ENCODE data around the gene PBX4. TPM values are rescaled to one million over a fixed set of nuclear protein-coding genes. Genes with fewer than 3 reads are reported as not detected.

The PBX4 gene
- total and polyA plus RNA-seq, 10 donors, result 4.4 to 17.8 (median 9.7) TPM

DNA sequence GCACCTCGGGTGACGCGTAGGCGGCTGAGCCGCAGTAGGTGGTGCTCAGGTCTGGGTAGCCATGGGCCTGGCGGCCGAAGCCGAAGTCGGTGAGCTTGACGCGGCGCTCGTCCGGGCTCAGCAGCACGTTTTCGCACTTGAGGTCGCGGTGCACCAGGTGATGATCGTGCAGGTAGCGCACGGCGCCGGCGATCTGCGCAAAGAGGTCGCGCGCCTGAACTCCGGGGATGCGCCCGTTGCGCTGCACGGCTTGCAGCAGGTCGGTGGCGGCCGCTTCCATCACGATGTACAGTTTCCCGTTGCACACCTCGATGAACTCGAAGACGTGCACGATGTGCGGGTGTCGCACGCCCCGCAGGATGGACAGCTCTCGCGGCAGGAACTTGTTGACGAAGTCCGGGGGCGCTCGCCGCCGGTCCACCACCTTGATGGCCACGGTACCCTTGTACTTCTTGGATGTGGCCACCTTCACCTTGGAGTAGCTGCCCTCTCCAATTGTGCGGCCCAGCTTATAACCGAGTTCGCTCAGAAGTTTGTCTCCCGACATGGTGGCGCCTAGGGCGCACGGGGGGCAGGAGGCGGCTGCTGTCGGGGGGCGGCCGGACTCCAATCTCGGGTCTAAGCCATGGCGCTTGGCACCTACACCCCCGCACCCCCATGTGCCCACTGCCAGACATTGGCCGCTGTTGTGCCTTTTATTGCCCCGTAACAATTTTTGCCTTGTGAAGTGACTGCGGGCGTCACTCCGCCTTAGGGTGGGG lies 103.4 kb downstream of the PBX4 start, which contains the start of gene TSSK6:
TSSK6 (minus strand) TSS at position 668 of the 761 bp plus-strand sequence; CDS start at position 547, 121 bp downstream.
- peak within 1 kb of the TSS; percentile 63 to 94 (median 89) for H3K27ac ChIP-seq
- H3K4me3 ChIP-seq, result peak within 1 kb of the TSS; percentile 63 to 88 (median 84)
- TF ChIP-seq POLR2A (IDR thresholded peaks at IDR 0.05), result no peak
- TF ChIP-seq POLR2AphosphoS5 (IDR thresholded peaks at IDR 0.05), result no peak
- intact Hi-C loops (cut with DNase I; ENCODE audit: low total_unique reads), result no loop called here
- H3K27me3 ChIP-seq (replicated peaks in 1 of 7), result no peaks in the 10 kb centered on the region
- peaks cover 15 to 54% (median 40%) of the 10 kb centered on the region in 6 donors for H3K4me1 ChIP-seq
- H3K36me3 ChIP-seq, result peaks cover 0 to 12% (median 6%) of the 10 kb centered on the region in 6 donors
- WGBS, 5 donors, result 87 to 94% (median 89%) methylated on average over 55 to 74 of the region's 74 CpGs
- H3K9me3 ChIP-seq, result peaks cover 0 to 11% (median 0%) of the 10 kb centered on the region in 8 donors
- peak; percentile 81 for DNase-seq

DNA sequence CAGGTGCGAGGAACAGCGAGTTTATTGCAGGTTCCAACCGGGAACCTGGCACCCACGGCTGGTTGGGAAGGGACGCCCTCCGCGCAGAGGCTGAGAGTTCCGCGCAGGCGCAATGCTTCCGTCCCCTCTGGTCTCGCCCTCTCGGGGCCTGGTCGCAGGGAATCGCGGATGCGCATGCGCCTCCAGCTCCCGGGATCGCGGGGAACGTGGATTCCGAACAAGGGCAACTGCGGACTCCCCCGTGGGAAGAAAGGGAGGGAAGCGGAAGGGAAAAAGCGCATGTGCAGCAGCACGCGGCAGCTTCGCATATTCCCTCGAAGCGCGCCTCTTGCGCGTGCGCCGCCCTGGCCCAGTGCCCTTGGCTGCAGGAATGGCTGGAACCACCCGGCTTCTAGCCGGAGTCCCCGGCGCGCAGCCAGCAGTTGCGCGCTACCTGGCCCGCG lies 104.3 kb downstream of the PBX4 start:
- peak overlapping the region in 4 of 8 donors; percentile 3 to 84 (median 16) for H3K4me3 ChIP-seq
- H3K36me3 ChIP-seq, result peaks cover 0 to 4% (median 0%) of the 10 kb centered on the region in 6 donors
- H3K9me3 ChIP-seq, result peaks cover 0 to 11% (median 0%) of the 10 kb centered on the region in 8 donors
- WGBS, 5 donors, result 28 to 58% (median 47%) methylated on average over 24 to 46 of the region's 46 CpGs
- peak overlapping the region in 1 of 8 donors; percentile 21 for H3K27ac ChIP-seq
- no peaks in the 10 kb centered on the region for H3K27me3 ChIP-seq (replicated peaks in 1 of 7)
- TF ChIP-seq POLR2AphosphoS5 (IDR thresholded peaks at IDR 0.05) (peak in 2 of 3 donors; percentile 69 to 71), POLR2A (IDR thresholded peaks at IDR 0.05) (no peak)
- peaks cover 15 to 48% (median 36%) of the 10 kb centered on the region in 6 donors for H3K4me1 ChIP-seq
- DNase-seq, result peak; percentile 82
- intact Hi-C loops (cut with DNase I; ENCODE audit: low total_unique reads), result no loop called here

DNA sequence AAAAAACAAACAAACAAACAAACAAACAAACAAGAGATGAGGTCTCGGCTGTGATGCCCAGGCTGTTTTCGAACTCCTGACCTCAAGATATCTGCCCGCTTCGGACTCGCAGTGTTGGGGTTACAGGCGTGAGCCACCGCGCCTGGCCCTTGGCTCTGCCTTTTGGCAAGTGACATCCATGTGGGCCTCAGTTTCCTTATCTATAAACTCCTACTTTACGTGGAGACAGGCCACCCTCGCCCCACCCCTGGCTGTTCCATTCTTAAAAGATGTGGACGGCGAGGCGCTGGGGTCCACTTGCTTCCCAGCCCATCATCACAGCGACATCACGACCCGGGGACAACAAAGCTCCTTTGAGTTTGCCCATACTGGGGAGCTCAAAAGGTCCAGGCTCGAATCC lies 104.8 kb downstream of the PBX4 start:
- 84 to 92% (median 91%) methylated on average over 17 of the region's 17 CpGs for WGBS, 5 donors
- DNase-seq, result no peak
- H3K4me3 ChIP-seq, result peak overlapping the region in 2 of 8 donors; percentile 21 to 84
- TF ChIP-seq POLR2A (IDR thresholded peaks at IDR 0.05) (no peak), POLR2AphosphoS5 (IDR thresholded peaks at IDR 0.05) (no peak)
- TF ChIP-seq, protein P1, sequence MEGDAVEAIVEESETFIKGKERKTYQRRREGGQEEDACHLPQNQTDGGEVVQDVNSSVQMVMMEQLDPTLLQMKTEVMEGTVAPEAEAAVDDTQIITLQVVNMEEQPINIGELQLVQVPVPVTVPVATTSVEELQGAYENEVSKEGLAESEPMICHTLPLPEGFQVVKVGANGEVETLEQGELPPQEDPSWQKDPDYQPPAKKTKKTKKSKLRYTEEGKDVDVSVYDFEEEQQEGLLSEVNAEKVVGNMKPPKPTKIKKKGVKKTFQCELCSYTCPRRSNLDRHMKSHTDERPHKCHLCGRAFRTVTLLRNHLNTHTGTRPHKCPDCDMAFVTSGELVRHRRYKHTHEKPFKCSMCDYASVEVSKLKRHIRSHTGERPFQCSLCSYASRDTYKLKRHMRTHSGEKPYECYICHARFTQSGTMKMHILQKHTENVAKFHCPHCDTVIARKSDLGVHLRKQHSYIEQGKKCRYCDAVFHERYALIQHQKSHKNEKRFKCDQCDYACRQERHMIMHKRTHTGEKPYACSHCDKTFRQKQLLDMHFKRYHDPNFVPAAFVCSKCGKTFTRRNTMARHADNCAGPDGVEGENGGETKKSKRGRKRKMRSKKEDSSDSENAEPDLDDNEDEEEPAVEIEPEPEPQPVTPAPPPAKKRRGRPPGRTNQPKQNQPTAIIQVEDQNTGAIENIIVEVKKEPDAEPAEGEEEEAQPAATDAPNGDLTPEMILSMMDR (IDR thresholded peaks at IDR 0.05 in 8 of 11, conservative IDR thresholded peaks at IDR 0.05 in 3 of 11), result no peak
- H3K36me3 ChIP-seq, result no peaks in the 10 kb centered on the region
- peaks cover 15 to 42% (median 33%) of the 10 kb centered on the region in 6 donors for H3K4me1 ChIP-seq
- peak overlapping the region in 1 of 8 donors; percentile 21 for H3K27ac ChIP-seq
- H3K27me3 ChIP-seq (replicated peaks in 1 of 7), result no peaks in the 10 kb centered on the region
- H3K9me3 ChIP-seq, result peaks cover 0 to 11% (median 0%) of the 10 kb centered on the region in 8 donors
- intact Hi-C loops (cut with DNase I; ENCODE audit: low total_unique reads), result no loop called here

Other genes with a start within 250 kb of the PBX4 start
- 100 to 1,000 TPM in 3 of 7 donors, 10 to 100 TPM in 4; 54.0 to 122 (median 94.2) TPM for gene GATAD2A, start 213.0 kb downstream of the PBX4 start, total RNA-seq
- 10 to 100 TPM; 11.6 to 25.5 (median 12.6) TPM for gene GATAD2A, start 213.0 kb downstream of the PBX4 start, polyA plus RNA-seq
- 1 to 10 TPM; 2.3 to 5.6 (median 3.7) TPM for gene TSSK6, start 103.1 kb downstream of the PBX4 start, total RNA-seq
- gene TSSK6, start 103.1 kb downstream of the PBX4 start, polyA plus RNA-seq, result 1 to 10 TPM; 1.7 to 3.3 (median 2.4) TPM
- 100 to 1,000 TPM in 4 of 7 donors, 10 to 100 TPM in 3; 24.0 to 216 (median 182) TPM for gene NDUFA13, start 102.5 kb downstream of the PBX4 start, total RNA-seq
- gene NDUFA13, start 102.5 kb downstream of the PBX4 start, polyA plus RNA-seq, result 100 to 1,000 TPM; 203 to 224 (median 204) TPM
- 1 to 10 TPM; 1.3 to 4.8 (median 3.2) TPM for gene YJEFN3, start 89.8 kb downstream of the PBX4 start, total RNA-seq
- 10 to 100 TPM; 10.4 to 22.7 (median 13.0) TPM for gene YJEFN3, start 89.8 kb downstream of the PBX4 start, polyA plus RNA-seq
- gene CILP2, start 80.4 kb downstream of the PBX4 start, total RNA-seq, result 1 to 10 TPM in 1 of 7 donors, under 1 TPM in 5, not detected in 1; 0.36 to 1.3 (median 0.61) TPM
- gene CILP2, start 80.4 kb downstream of the PBX4 start, polyA plus RNA-seq, result under 1 TPM; 0.15 to 0.38 (median 0.35) TPM
- gene LPAR2, start 9.5 kb upstream of the PBX4 start, total RNA-seq, result 10 to 100 TPM; 23.7 to 62.8 (median 41.1) TPM
- gene LPAR2, start 9.5 kb upstream of the PBX4 start, polyA plus RNA-seq, result 10 to 100 TPM; 12.4 to 44.1 (median 41.9) TPM
- 100 to 1,000 TPM in 2 of 7 donors, 10 to 100 TPM in 5; 59.9 to 141 (median 96.9) TPM for gene GMIP, start 25.0 kb upstream of the PBX4 start, total RNA-seq
- gene GMIP, start 25.0 kb upstream of the PBX4 start, polyA plus RNA-seq, result 10 to 100 TPM; 26.7 to 60.5 (median 31.9) TPM
- 100 to 1,000 TPM in 5 of 7 donors, 10 to 100 TPM in 2; 88.4 to 301 (median 113) TPM for gene ATP13A1, start 45.0 kb upstream of the PBX4 start, total RNA-seq
- 10 to 100 TPM; 39.7 to 95.3 (median 91.6) TPM for gene ATP13A1, start 45.0 kb upstream of the PBX4 start, polyA plus RNA-seq
- gene ZNF101, start 50.2 kb upstream of the PBX4 start, total RNA-seq, result 10 to 100 TPM; 29.6 to 58.3 (median 41.1) TPM
- gene ZNF101, start 50.2 kb upstream of the PBX4 start, polyA plus RNA-seq, result 10 to 100 TPM; 29.8 to 51.9 (median 46.3) TPM
- gene ZNF14, start 114.4 kb upstream of the PBX4 start, total RNA-seq, result 10 to 100 TPM in 5 of 7 donors, 1 to 10 TPM in 2; 8.0 to 17.1 (median 11.5) TPM
- 1 to 10 TPM; 5.2 to 7.6 (median 6.2) TPM for gene ZNF14, start 114.4 kb upstream of the PBX4 start, polyA plus RNA-seq
- 100 to 1,000 TPM in 2 of 7 donors, 10 to 100 TPM in 5; 38.8 to 114 (median 42.1) TPM for gene ZNF506, start 203.1 kb upstream of the PBX4 start, total RNA-seq
- 10 to 100 TPM in 1 of 3 donors, 1 to 10 TPM in 2; 6.3 to 10.4 (median 9.0) TPM for gene ZNF506, start 203.1 kb upstream of the PBX4 start, polyA plus RNA-seq
- gene ZNF253, start 247.2 kb upstream of the PBX4 start, total RNA-seq, result 10 to 100 TPM in 6 of 7 donors, 1 to 10 TPM in 1; 9.8 to 34.8 (median 17.1) TPM
- gene ZNF253, start 247.2 kb upstream of the PBX4 start, polyA plus RNA-seq, result 1 to 10 TPM; 4.0 to 6.8 (median 5.9) TPM